Neural cell (in vitro differentiated cells): ENCODE measurements around the gene ZNF804A. TPM values are rescaled to one million over a fixed set of nuclear protein-coding genes. Genes with fewer than 3 reads are reported as not detected.

Experiments used
- H2AFZ ChIP-seq: fragments of 200-600, 300-800 bp; sonication (generic), shearing (Covaris generic); 2 replicates; pipeline ENCODE4 v1.6.0; 2014; ENCODE audit warnings: low read depth, mild to moderate bottlenecking, antibody characterized with exemption, low read length, moderate library complexity
- H3F3A ChIP-seq: fragments of 200-600 bp; shearing (Covaris generic); 2 replicates; pipeline ENCODE4 v1.6.1; 2016; ENCODE audit warnings: mild to moderate bottlenecking, moderate library complexity, mixed read lengths, antibody characterized with exemption, low read length; ENCODE audit not compliant: insufficient read depth, poor library complexity, severe bottlenecking
- H3K27ac ChIP-seq: fragments of 200-600, 300-800 bp; sonication (generic), shearing (Covaris generic); 2 replicates; pipeline ENCODE4 v1.5.1; 2014; ENCODE audit warnings: mild to moderate bottlenecking, low read length, moderate library complexity
- H3K27me3 ChIP-seq: fragments of 300-800, 200-600 bp; sonication (generic), shearing (Covaris generic); 2 replicates; pipeline ENCODE4 v1.6.0; 2014; ENCODE audit warnings: mild to moderate bottlenecking, low read depth, low read length, moderate library complexity; ENCODE audit not compliant: insufficient read depth
- H3K36me3 ChIP-seq: fragments of 300-800, 200-600 bp; sonication (generic), shearing (Covaris generic); 2 replicates; pipeline ENCODE4 v1.5.1; 2014; ENCODE audit warnings: mild to moderate bottlenecking, antibody characterized with exemption, low read length, moderate library complexity; ENCODE audit not compliant: insufficient read depth
- H3K4me2 ChIP-seq: fragments of 300-800, 200-600 bp; sonication (generic), shearing (Covaris generic); 2 replicates; pipeline ENCODE4 v1.6.0; 2014; ENCODE audit warnings: mild to moderate bottlenecking, low read length
- H3K4me3 ChIP-seq: fragments of 300-800, 200-600 bp; sonication (generic), shearing (Covaris generic); 2 replicates; pipeline ENCODE4 v1.5.1; 2014; ENCODE audit warnings: mild to moderate bottlenecking, low read length, moderate library complexity
- H3K79me2 ChIP-seq: fragments of 200-600 bp; shearing (Covaris generic); replicated peaks from 2 replicates; pipeline ENCODE4 v1.6.0; 2014; ENCODE audit warnings: mild to moderate bottlenecking, low read length, moderate library complexity; ENCODE audit not compliant: insufficient read depth
- H3K9ac ChIP-seq: fragments of 300-800, 200-600 bp; sonication (generic), shearing (Covaris generic); 2 replicates; pipeline ENCODE4 v1.6.1; 2016; ENCODE audit warnings: mild to moderate bottlenecking, low read length, mixed read lengths
- H3K9me2 ChIP-seq: fragments of 200-600 bp; shearing (Covaris generic); 2 replicates; pipeline ENCODE4 v1.6.1; 2016; ENCODE audit warnings: mild to moderate bottlenecking, low read length, mixed read lengths; ENCODE audit not compliant: insufficient read depth
- H3K9me3 ChIP-seq: fragments of 200-600, 300-800 bp; sonication (generic), shearing (Covaris generic); 2 replicates; pipeline ENCODE4 v1.6.1; 2016; ENCODE audit warnings: mild to moderate bottlenecking, mixed run types, low read length, moderate library complexity, mixed read lengths
- H4K20me1 ChIP-seq: fragments of 200-600 bp; shearing (Covaris generic); 2 replicates; pipeline ENCODE4 v1.6.1; 2016; ENCODE audit warnings: mild to moderate bottlenecking, mixed run types; ENCODE audit not compliant: insufficient read depth
- CTCF ChIP-seq: fragments of 450-650 bp; IDR thresholded peaks from 2 replicates; pipeline ENCODE4 v1.5.1; 2014; ENCODE audit warnings: antibody characterized with exemption, mild to moderate bottlenecking, moderate library complexity; ENCODE audit not compliant: poor library complexity, severe bottlenecking
- EP300 ChIP-seq: fragments of 450-650 bp; conservative IDR thresholded peaks from 2 replicates; pipeline ENCODE4 v1.6.1; 2014; ENCODE audit warnings: antibody characterized with exemption, mild to moderate bottlenecking, moderate library complexity; ENCODE audit not compliant: poor library complexity, severe bottlenecking
- EZH2 ChIP-seq: fragments of 200-600, 300-800 bp; shearing (Covaris generic), sonication (generic); IDR thresholded peaks from 2 replicates; pipeline ENCODE4 v1.6.1; 2014; ENCODE audit warnings: antibody characterized with exemption, low read length, borderline replicate concordance, mild to moderate bottlenecking; ENCODE audit not compliant: insufficient read depth, poor library complexity, severe bottlenecking
- MXI1 ChIP-seq: fragments of 450-650 bp; conservative IDR thresholded peaks from 2 replicates; pipeline ENCODE4 v1.6.1; 2014; ENCODE audit warnings: antibody characterized with exemption, mild to moderate bottlenecking; ENCODE audit not compliant: poor library complexity, severe bottlenecking
- POLR2AphosphoS5 ChIP-seq: IDR thresholded peaks from 2 replicates; pipeline ENCODE4 v1.6.1; 2012
- RAD21 ChIP-seq: fragments of 450-650 bp; conservative IDR thresholded peaks from 2 replicates; pipeline ENCODE4 v1.6.1; 2014; ENCODE audit warnings: antibody characterized with exemption, mild to moderate bottlenecking, moderate library complexity
- REST ChIP-seq: IDR thresholded peaks from 2 replicates; pipeline ENCODE4 v1.6.1; 2012; ENCODE audit warnings: borderline replicate concordance
- SMC3 ChIP-seq: fragments of 450-650 bp; conservative IDR thresholded peaks from 2 replicates; pipeline ENCODE4 v1.6.1; 2014; ENCODE audit warnings: antibody characterized with exemption, mild to moderate bottlenecking, moderate library complexity; ENCODE audit not compliant: poor library complexity
- TAF1 ChIP-seq: IDR thresholded peaks from 2 replicates; pipeline ENCODE4 v1.6.1; 2012; ENCODE audit warnings: low read depth
- polyA plus RNA-seq: library from polyadenylated mRNA; depleted of rRNA; stranded (reverse); fragments of >200 nt; gene quantifications from 2 replicates; pipeline ENCODE4 v1.2.3, GENCODE V29; 2014

The ZNF804A gene
- polyA plus RNA-seq, 1 donor from 2014 or later, result 2.7 TPM

- H3K4me2 ChIP-seq, result no peak overlapping the region
- H3K9ac ChIP-seq, result no peak overlapping the region
- no peaks in the 10 kb centered on the region for H3K79me2 ChIP-seq
- H2AFZ ChIP-seq, result no peak overlapping the region
- no peak overlapping the region for H3K27ac ChIP-seq
- no peaks in the 10 kb centered on the region for H3K9me2 ChIP-seq
- no peak overlapping the region for H3K4me3 ChIP-seq
- no peaks in the 10 kb centered on the region for H3F3A ChIP-seq
- no peak for TF ChIP-seq RAD21
- no peaks in the 10 kb centered on the region for H3K36me3 ChIP-seq
- H3K9me3 ChIP-seq, result no peaks in the 10 kb centered on the region
- H4K20me1 ChIP-seq, result no peaks in the 10 kb centered on the region
- H3K27me3 ChIP-seq, result no peaks in the 10 kb centered on the region
Measured at GRCh38 chr2:184628051-184628450, 29.7 kb downstream of the ZNF804A start.

GRCh38 chr2:184633726-184634125 is 35.4 kb downstream of the ZNF804A start:
- Histone ChIP-seq H3K27ac (no peak overlapping the region), H3K4me3 (no peak overlapping the region), H3K27me3 (no peaks in the 10 kb centered on the region), H3K9me3 (no peaks in the 10 kb centered on the region), H3K36me3 (no peaks in the 10 kb centered on the region), H3K79me2 (no peaks in the 10 kb centered on the region), H3F3A (no peaks in the 10 kb centered on the region), H4K20me1 (no peaks in the 10 kb centered on the region), H3K9me2 (no peaks in the 10 kb centered on the region), H3K4me2 (no peak overlapping the region), H3K9ac (no peak overlapping the region), H2AFZ (no peak overlapping the region)
- TF ChIP-seq CTCF (no peak), POLR2AphosphoS5 (no peak), RAD21 (no peak), REST (no peak), EZH2 (no peak), TAF1 (no peak), EP300 (no peak)

- H3K36me3 ChIP-seq, result no peaks in the 10 kb centered on the region
- H3K9me2 ChIP-seq, result no peaks in the 10 kb centered on the region
- no peaks in the 10 kb centered on the region for H3K9me3 ChIP-seq
- no peaks in the 10 kb centered on the region for H3F3A ChIP-seq
- no peak overlapping the region for H3K4me2 ChIP-seq
- H4K20me1 ChIP-seq, result no peaks in the 10 kb centered on the region
- no peaks in the 10 kb centered on the region for H3K79me2 ChIP-seq
- H3K4me3 ChIP-seq, result no peak overlapping the region
- no peak overlapping the region for H3K27ac ChIP-seq
- TF ChIP-seq POLR2AphosphoS5, result no peak
- TF ChIP-seq RAD21, result no peak
- no peak for TF ChIP-seq SMC3
- no peak for TF ChIP-seq TAF1
- TF ChIP-seq CTCF, result no peak
- no peak for TF ChIP-seq EZH2
- TF ChIP-seq REST, result no peak
- no peak for TF ChIP-seq EP300
- no peak for TF ChIP-seq MXI1
- H2AFZ ChIP-seq, result no peak overlapping the region
- no peaks in the 10 kb centered on the region for H3K27me3 ChIP-seq
- H3K9ac ChIP-seq, result no peak overlapping the region
Measured at GRCh38 chr2:184637781-184638180, 39.5 kb downstream of the ZNF804A start.
